Trophoblast cell (in vitro differentiated cells and primary cell): ENCODE measurements around the gene PIK3R3.

Experiments
- DNase-seq, 2 donors: peaks; one replicate each; pipeline ENCODE4 v3.0.0-alpha.2; 2016
- H2AFZ ChIP-seq: 2 replicates; pipeline ENCODE4 v1.6.1; 2013; ENCODE audit warnings: low read length, moderate library complexity, mild to moderate bottlenecking; ENCODE audit not compliant: insufficient read depth, poor library complexity
- H2AK5ac ChIP-seq: 2 replicates; pipeline ENCODE4 v1.6.1; 2013; ENCODE audit warnings: mild to moderate bottlenecking, low read length
- H2BK120ac ChIP-seq: 2 replicates; pipeline ENCODE4 v1.6.1; 2013; ENCODE audit warnings: low read length, mild to moderate bottlenecking, moderate library complexity; ENCODE audit not compliant: insufficient read depth, poor library complexity
- H2BK12ac ChIP-seq: 2 replicates; pipeline ENCODE4 v1.6.1; 2013; ENCODE audit warnings: mild to moderate bottlenecking, low read length, moderate library complexity
- H2BK5ac ChIP-seq: 2 replicates; pipeline ENCODE4 v1.6.1; 2013; ENCODE audit warnings: low read length, low read depth, moderate library complexity, mild to moderate bottlenecking; ENCODE audit not compliant: poor library complexity
- H3K14ac ChIP-seq: 2 replicates; pipeline ENCODE4 v1.6.1; 2013; ENCODE audit warnings: mild to moderate bottlenecking, low read length
- H3K18ac ChIP-seq: 2 replicates; pipeline ENCODE4 v1.6.1; 2013; ENCODE audit warnings: mild to moderate bottlenecking, low read length
- H3K23ac ChIP-seq: 2 replicates; pipeline ENCODE4 v1.6.1; 2013; ENCODE audit warnings: low read length
- H3K27ac ChIP-seq: 2 replicates; pipeline ENCODE4 v1.5.1; 2013; ENCODE audit warnings: low read depth, mild to moderate bottlenecking, inconsistent platforms, low read length, moderate library complexity
- H3K27me3 ChIP-seq: 2 replicates; pipeline ENCODE4 v1.6.1; 2013; ENCODE audit warnings: inconsistent platforms, mild to moderate bottlenecking, low read length, moderate library complexity; ENCODE audit not compliant: insufficient read depth
- H3K36me3 ChIP-seq, 2 experiments: 1 replicate in 1 of 2; 2 replicates in 1 of 2; pipeline ENCODE4 v1.6.1; 2013; ENCODE audit warnings: low read length in 2 of 2, mild to moderate bottlenecking in 2 of 2, moderate library complexity in 1 of 2; ENCODE audit not compliant: insufficient read depth in 2 of 2, control insufficient read depth in 1 of 2
- H3K4ac ChIP-seq: 2 replicates; pipeline ENCODE4 v1.6.1; 2013; ENCODE audit warnings: low read depth, mild to moderate bottlenecking, low read length, moderate library complexity
- H3K4me1 ChIP-seq, 2 experiments: 1 replicate in 1 of 2; 2 replicates in 1 of 2; pipeline ENCODE4 v1.6.1; 2013; ENCODE audit warnings: low read length in 2 of 2, mild to moderate bottlenecking in 2 of 2, moderate library complexity in 1 of 2; ENCODE audit not compliant: insufficient read depth in 2 of 2, control insufficient read depth in 1 of 2
- H3K4me2 ChIP-seq: 2 replicates; pipeline ENCODE4 v1.6.1; 2013; ENCODE audit warnings: inconsistent platforms, mild to moderate bottlenecking, low read length, moderate library complexity
- H3K4me3 ChIP-seq: 2 replicates; pipeline ENCODE4 v1.5.1; 2013; ENCODE audit warnings: mild to moderate bottlenecking, low read depth, low read length, inconsistent platforms
- H3K79me1 ChIP-seq: one replicate; pipeline ENCODE4 v1.6.1; 2013; ENCODE audit warnings: low read length
- H3K79me2 ChIP-seq: 2 replicates; pipeline ENCODE4 v1.6.1; 2013; ENCODE audit warnings: low read length, mild to moderate bottlenecking; ENCODE audit not compliant: control insufficient read depth, insufficient read depth, poor library complexity
- H3K9ac ChIP-seq: 2 replicates; pipeline ENCODE4 v1.6.1; 2013; ENCODE audit warnings: mild to moderate bottlenecking, low read length
- H3K9me3 ChIP-seq: 2 replicates; pipeline ENCODE4 v1.6.1; 2013; ENCODE audit warnings: low read depth, mild to moderate bottlenecking, control low read depth, inconsistent platforms, low read length; ENCODE audit not compliant: insufficient read depth
- H4K12ac ChIP-seq: 2 replicates; pipeline ENCODE4 v1.6.1; 2013; ENCODE audit warnings: low read depth, mild to moderate bottlenecking, low read length, moderate library complexity
- H4K8ac ChIP-seq: 2 replicates; pipeline ENCODE4 v1.6.1; 2013; ENCODE audit warnings: low read depth, mild to moderate bottlenecking, low read length, moderate library complexity
- H4K91ac ChIP-seq: one replicate; pipeline ENCODE4 v1.6.1; 2013; ENCODE audit warnings: low read depth, mild to moderate bottlenecking, low read length, moderate library complexity
- WGBS: extraction: QIAGEN DNeasy Blood & Tissue Kit; methylation state at CpG from one replicate; pipeline ENCODE4 v1.1.7; 2013; ENCODE audit warnings: missing lambda C conversion rate; ENCODE audit not compliant: insufficient read length, insufficient coverage; ENCODE audit errors: extremely low coverage; 5-methylcytosine and 5-hydroxymethylcytosine counted together

The PIK3R3 gene

DNA sequence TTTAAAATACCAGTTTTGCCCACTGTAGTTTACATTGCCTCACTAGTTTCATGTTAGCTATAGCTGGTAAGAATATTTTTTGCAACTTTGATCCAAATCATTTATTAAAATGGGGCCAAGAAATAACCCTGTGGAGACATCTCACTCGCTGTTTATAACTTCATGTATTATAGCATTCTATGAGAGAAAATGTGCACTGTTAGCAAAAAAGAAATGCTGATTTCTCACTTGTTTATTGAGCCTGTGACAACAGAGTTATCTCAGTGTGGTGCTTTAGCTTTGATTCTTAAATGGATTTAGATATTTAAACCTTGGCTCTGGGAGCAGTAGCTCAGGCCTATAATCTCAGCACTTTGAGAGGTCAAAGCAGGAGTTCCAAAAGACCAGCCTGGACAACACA is 127.9 kb downstream of the PIK3R3 start:
- Histone ChIP-seq H2BK5ac (no peak overlapping the region), H2AFZ (no peak overlapping the region), H3K79me1 (no peaks in the 10 kb centered on the region), H2BK12ac (no peak overlapping the region), H3K27me3 (no peaks in the 10 kb centered on the region), H3K4me3 (no peak overlapping the region), H3K27ac (no peak overlapping the region), H3K18ac (no peak overlapping the region), H3K14ac (no peak overlapping the region), H4K12ac (no peak overlapping the region), H2BK120ac (no peak overlapping the region), H4K91ac (no peak overlapping the region), H3K4me1 (no peaks in the 10 kb centered on the region), H3K9ac (no peak overlapping the region), H3K4me2 (no peak overlapping the region), H3K36me3 (peaks cover 2 to 27% of the 10 kb centered on the region in 2 experiments), H3K79me2 (no peaks in the 10 kb centered on the region), H3K23ac (no peak overlapping the region), H3K9me3 (peaks cover 1% of the 10 kb centered on the region), H2AK5ac (no peak overlapping the region), H4K8ac (no peak overlapping the region), H3K4ac (no peak overlapping the region)
- DNase-seq: no peak
- no CpG with 5 or more reads among the region's 1 CpG for WGBS

DNA sequence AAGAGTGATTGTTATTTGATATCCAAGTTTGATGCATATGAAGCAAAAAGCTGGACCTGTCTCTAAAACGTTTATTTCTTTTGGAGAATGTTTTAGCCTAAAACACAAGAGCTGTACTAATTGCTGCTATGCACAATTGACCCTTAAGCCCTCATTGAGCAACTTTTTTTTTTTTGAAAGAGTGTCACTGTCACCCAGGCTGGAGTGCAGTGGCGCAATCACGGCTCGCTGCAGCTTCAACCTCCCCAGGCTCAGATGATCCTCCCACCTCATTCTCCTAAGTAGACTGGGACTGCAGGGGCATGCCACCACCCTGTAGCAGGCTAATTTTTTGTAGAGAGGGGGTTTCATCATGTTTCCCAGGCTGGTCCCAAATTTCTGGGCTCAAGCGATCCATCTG is 129.1 kb downstream of the PIK3R3 start:
- Histone ChIP-seq H3K36me3 (peaks cover 2 to 21% of the 10 kb centered on the region in 2 experiments), H2AK5ac (no peak overlapping the region), H3K4me1 (no peaks in the 10 kb centered on the region), H3K79me1 (no peaks in the 10 kb centered on the region), H4K12ac (no peak overlapping the region), H3K4me2 (no peak overlapping the region), H3K9ac (no peak overlapping the region), H2BK120ac (no peak overlapping the region), H3K4me3 (no peak overlapping the region), H2AFZ (no peak overlapping the region), H3K18ac (no peak overlapping the region), H4K8ac (no peak overlapping the region), H3K14ac (no peak overlapping the region), H4K91ac (no peak overlapping the region), H3K9me3 (peaks cover 1% of the 10 kb centered on the region), H3K4ac (no peak overlapping the region), H3K27me3 (no peaks in the 10 kb centered on the region), H3K27ac (no peak overlapping the region), H2BK5ac (no peak overlapping the region), H3K23ac (no peak overlapping the region), H2BK12ac (no peak overlapping the region), H3K79me2 (no peaks in the 10 kb centered on the region)
- WGBS: no CpG with 5 or more reads among the region's 5 CpGs
- peak in 1 of 2 donors; percentile 9 for DNase-seq

DNA sequence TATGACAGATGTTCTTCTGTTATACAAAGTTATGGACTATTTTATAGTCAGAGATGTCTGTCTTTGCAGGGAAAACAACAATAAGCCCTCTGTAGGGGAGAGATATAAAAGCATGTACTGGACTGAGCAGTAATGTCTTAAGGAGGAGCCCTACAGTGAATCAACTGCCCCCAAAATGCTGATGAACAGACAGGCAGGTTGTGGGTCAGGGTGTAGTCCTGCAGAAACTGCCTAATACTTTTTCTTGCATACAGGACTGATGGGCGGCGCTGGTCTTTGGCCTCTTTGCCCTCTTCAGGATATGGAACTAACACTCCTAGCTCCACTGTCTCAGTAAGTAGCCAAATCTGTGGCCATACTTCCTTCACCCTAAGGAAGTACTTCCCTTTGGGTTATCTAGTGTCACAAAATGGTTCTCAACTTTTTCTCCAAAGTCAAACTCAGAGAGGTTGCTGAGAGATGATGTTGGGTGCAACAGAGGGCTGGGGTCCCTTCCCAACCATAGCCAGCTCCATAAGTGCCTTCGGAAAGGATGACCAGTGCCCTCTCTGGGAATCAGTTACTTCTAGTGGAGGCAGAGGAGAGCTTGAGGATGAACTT is 129.8 kb downstream of the PIK3R3 start:
- H4K12ac ChIP-seq: no peak overlapping the region
- H2BK5ac ChIP-seq: no peak overlapping the region
- no peak overlapping the region for H3K9ac ChIP-seq
- no peaks in the 10 kb centered on the region for H3K27me3 ChIP-seq
- no peaks in the 10 kb centered on the region for H3K79me1 ChIP-seq
- peaks cover 2 to 15% of the 10 kb centered on the region in 2 experiments for H3K36me3 ChIP-seq
- H3K4me1 ChIP-seq: no peaks in the 10 kb centered on the region
- H3K9me3 ChIP-seq: peaks cover 1% of the 10 kb centered on the region
- H2BK12ac ChIP-seq: no peak overlapping the region
- no CpG with 5 or more reads among the region's 3 CpGs for WGBS
- no peak overlapping the region for H3K4ac ChIP-seq
- H3K23ac ChIP-seq: no peak overlapping the region
- no peak overlapping the region for H4K91ac ChIP-seq
- no peak for DNase-seq
- H3K79me2 ChIP-seq: no peaks in the 10 kb centered on the region
- H2AK5ac ChIP-seq: no peak overlapping the region
- no peak overlapping the region for H3K18ac ChIP-seq
- no peak overlapping the region for H3K27ac ChIP-seq
- H3K14ac ChIP-seq: no peak overlapping the region
- no peak overlapping the region for H3K4me3 ChIP-seq
- no peak overlapping the region for H4K8ac ChIP-seq
- H3K4me2 ChIP-seq: no peak overlapping the region
- H2BK120ac ChIP-seq: no peak overlapping the region
- no peak overlapping the region for H2AFZ ChIP-seq

DNA sequence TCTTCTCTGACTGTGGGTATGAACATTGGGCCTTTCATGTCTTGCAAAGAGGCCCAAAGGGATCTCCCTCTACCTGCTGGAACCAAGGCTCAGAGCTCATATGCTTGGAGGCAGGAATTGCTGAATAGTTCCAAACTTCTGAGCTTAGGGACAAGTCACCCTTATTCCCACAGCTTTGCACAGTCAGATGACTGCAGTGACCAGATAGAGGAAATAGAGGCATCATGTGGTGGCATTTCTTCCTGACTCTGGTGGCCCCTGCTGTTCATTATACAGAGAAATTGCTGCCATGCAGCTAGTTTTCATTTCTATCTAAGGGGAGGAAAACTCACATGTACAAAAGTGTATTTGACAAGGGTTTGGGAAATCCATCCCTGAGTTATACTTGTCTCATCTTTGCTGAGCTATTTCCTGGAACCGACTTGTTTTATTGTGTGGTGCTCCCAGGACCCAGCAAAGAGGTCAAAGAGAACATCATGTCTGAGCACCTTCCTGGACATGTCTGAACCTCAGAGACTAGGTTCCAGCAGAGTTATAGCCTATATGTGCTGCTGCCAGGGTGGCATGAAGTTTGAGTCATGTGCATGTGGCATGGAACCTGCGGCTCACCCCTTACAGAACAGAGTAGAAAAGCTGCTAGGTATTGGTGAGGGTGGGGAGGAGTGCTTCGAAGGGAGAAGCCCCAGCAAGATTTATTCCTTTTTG is 131.2 kb downstream of the PIK3R3 start:
- H3K4me3 ChIP-seq: no peak overlapping the region

More for the DNA sequence above, 131.2 kb downstream of the PIK3R3 start:
- Histone ChIP-seq H3K4me1 (no peaks in the 10 kb centered on the region), H2BK5ac (no peak overlapping the region), H4K12ac (no peak overlapping the region), H3K79me2 (no peaks in the 10 kb centered on the region), H3K27ac (no peak overlapping the region), H4K8ac (no peak overlapping the region), H3K18ac (no peak overlapping the region), H2BK120ac (no peak overlapping the region), H4K91ac (no peak overlapping the region), H2BK12ac (no peak overlapping the region), H3K9ac (no peak overlapping the region), H3K4ac (no peak overlapping the region), H3K23ac (no peak overlapping the region), H3K79me1 (no peaks in the 10 kb centered on the region), H3K36me3 (peaks cover 1 to 5% of the 10 kb centered on the region in 2 experiments), H2AFZ (no peak overlapping the region), H3K9me3 (peaks cover 1% of the 10 kb centered on the region), H3K27me3 (no peaks in the 10 kb centered on the region), H3K14ac (no peak overlapping the region), H3K4me2 (no peak overlapping the region), H2AK5ac (no peak overlapping the region)
- DNase-seq: no peak
- WGBS: no CpG with 5 or more reads among the region's 3 CpGs
